RWPE2 (cell line): Measurements from ENCODE around the gene SSPN.

Experiments
- ATAC-seq: fragments of 200-7000 bp; cut with Tn5 transposase; 3 replicates; pipeline ENCODE4 v1.9.1; 2021; ENCODE audit warnings: low read depth
- DNase-seq: peaks from one replicate; pipeline ENCODE4 v3.0.0-alpha.2; 2020; ENCODE audit warnings: low spot score
- H3K27ac ChIP-seq: fragments of 450-650 bp; 2 replicates; pipeline ENCODE4 v1.5.1; 2017; ENCODE audit warnings: mild to moderate bottlenecking; ENCODE audit not compliant: poor library complexity, severe bottlenecking
- H3K27me3 ChIP-seq: fragments of 250-450 bp; sonication (Bioruptor Pico); 2 replicates; pipeline ENCODE4 v1.5.1; 2021; ENCODE audit warnings: mild to moderate bottlenecking, moderate library complexity; ENCODE audit not compliant: insufficient read depth, poor library complexity, severe bottlenecking
- H3K36me3 ChIP-seq: fragments of 250-450 bp; sonication (Bioruptor Pico); 2 replicates; pipeline ENCODE4 v1.5.1; 2020; ENCODE audit warnings: low read depth, mild to moderate bottlenecking, moderate library complexity
- H3K4me1 ChIP-seq: fragments of 250-450 bp; sonication (Bioruptor Pico); 2 replicates; pipeline ENCODE4 v1.5.1; 2021; ENCODE audit warnings: mild to moderate bottlenecking, moderate library complexity; ENCODE audit not compliant: insufficient read depth, poor library complexity, severe bottlenecking
- H3K4me3 ChIP-seq: fragments of 250-450 bp; sonication (Bioruptor Pico); 2 replicates; pipeline ENCODE4 v1.5.1; 2021; ENCODE audit warnings: mild to moderate bottlenecking, moderate library complexity; ENCODE audit not compliant: severe bottlenecking
- H3K9me3 ChIP-seq: fragments of 250-450 bp; sonication (Bioruptor Pico); 2 replicates; pipeline ENCODE4 v1.5.1; 2021; ENCODE audit warnings: mild to moderate bottlenecking, moderate library complexity; ENCODE audit not compliant: severe bottlenecking
- TF ChIP-seq, protein P1 (sequence below): fragments of 450-650 bp; IDR thresholded peaks from one replicate; pipeline ENCODE4 v1.5.1; 2017; ENCODE audit warnings: mild to moderate bottlenecking, moderate library complexity; ENCODE audit not compliant: poor library complexity, severe bottlenecking

The SSPN gene

DNA sequence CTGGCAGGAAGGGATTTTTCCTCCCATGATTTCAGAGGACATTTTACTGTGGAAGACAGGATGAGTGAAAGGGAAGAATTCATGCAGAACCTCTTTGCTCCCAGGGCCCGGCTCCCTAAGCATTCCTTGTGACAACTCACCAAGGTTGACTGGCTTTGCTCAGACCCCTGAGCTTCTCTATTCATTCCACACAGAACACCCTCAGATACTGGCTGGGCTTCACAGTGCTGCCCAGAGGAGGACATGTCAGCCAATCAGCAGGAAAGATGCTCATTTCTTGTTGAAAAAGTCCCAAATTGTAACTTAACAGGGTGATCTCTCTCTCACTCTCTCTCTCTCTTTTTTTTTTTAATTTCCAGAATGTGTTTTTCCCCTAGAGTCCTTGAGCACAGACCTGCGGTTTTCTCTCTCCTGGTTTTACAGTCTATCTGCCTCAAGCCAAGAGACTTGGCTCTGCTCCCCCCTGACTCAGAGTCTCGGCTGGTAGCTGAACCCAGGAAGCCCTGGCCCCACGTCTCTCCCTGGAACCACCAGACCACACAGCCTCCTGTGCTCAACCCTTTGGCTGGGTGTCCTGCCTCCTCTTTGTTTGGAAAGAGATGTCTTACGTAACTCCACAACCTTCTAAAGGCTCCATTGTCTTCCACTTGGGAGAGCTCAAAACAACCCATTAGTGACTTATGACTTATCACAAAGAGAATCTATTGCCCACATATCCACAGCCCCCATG, 43.9 kb downstream of the SSPN start:
- DNase-seq (no peak), ATAC-seq (peak; percentile 78)
- TF ChIP-seq, protein P1, sequence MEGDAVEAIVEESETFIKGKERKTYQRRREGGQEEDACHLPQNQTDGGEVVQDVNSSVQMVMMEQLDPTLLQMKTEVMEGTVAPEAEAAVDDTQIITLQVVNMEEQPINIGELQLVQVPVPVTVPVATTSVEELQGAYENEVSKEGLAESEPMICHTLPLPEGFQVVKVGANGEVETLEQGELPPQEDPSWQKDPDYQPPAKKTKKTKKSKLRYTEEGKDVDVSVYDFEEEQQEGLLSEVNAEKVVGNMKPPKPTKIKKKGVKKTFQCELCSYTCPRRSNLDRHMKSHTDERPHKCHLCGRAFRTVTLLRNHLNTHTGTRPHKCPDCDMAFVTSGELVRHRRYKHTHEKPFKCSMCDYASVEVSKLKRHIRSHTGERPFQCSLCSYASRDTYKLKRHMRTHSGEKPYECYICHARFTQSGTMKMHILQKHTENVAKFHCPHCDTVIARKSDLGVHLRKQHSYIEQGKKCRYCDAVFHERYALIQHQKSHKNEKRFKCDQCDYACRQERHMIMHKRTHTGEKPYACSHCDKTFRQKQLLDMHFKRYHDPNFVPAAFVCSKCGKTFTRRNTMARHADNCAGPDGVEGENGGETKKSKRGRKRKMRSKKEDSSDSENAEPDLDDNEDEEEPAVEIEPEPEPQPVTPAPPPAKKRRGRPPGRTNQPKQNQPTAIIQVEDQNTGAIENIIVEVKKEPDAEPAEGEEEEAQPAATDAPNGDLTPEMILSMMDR = no peak
- Histone ChIP-seq H3K36me3 (no peaks in the 10 kb centered on the region), H3K4me1 (no peaks in the 10 kb centered on the region), H3K4me3 (no peak overlapping the region), H3K27me3 (no peaks in the 10 kb centered on the region), H3K27ac (peak overlapping the region; percentile 20), H3K9me3 (no peaks in the 10 kb centered on the region)

DNA sequence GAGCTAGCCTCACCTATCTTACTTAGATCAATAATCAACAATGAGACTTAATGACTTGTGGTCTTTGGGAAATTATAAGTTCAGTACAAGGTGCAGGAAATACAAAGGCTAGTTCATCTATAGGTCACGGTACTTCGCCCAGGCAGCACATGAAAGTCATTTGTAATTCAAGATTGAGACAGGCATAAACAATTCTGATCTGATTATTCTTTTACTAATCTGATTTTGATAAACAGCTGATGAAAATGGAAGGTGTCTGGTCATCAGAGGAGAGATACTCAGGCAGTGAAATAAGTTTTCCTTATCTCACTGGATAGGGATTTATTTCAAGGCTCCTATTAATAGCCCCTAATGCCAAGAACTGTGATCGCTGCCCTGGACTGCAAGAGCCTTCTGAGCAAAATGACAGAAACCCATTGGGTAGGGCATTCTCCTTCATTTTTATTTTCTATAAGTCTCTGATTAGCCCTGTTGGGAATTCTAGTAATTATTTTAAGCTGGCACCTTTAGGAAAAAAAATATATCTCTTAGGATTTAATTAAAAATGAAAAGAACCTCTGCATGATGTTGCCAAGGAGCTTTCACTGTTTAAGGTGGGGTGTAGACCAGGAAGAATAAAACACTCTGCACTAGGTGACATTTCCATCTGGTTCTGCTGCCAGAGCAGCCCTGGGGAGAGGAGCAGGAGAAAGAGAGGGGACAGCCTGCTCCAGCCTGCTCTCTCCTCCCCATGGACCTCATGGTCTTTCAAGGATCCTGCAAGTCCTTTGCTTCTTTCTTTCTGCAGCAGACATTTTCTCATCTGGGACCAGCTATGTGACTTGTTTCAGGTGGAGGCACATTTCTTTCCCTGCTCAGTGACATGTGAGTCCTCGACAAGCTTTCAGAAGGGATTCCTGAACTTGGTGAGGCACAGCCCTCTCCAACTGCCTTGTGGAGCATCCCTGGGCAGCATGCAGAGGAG, 44.8 kb downstream of the SSPN start:
- no peaks in the 10 kb centered on the region for H3K9me3 ChIP-seq
- H3K27me3 ChIP-seq = no peaks in the 10 kb centered on the region
- ATAC-seq (no peak), DNase-seq (no peak)
- TF ChIP-seq, protein P1 = no peak
- no peaks in the 10 kb centered on the region for H3K4me1 ChIP-seq
- H3K36me3 ChIP-seq = no peaks in the 10 kb centered on the region
- H3K4me3 ChIP-seq = no peak overlapping the region
- peak overlapping the region; percentile 20 for H3K27ac ChIP-seq

DNA sequence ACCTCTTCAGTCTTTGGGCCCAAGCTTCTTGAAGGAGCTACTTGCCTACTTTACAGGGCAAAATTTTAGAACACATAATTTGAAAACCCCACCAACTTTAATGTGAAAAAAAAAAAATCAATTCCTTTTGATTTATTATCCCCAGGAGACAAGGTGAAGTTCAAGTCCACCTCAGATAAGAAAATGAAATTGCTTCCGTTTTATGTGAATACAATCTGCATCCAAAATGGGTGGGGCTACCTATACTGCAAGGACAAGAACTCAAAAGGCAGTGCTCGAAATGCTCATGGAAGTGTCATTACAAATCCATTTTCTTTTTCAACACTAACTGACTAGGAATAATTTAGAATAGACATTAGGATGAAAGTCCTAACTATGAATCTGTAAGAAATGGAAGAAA, 45.7 kb downstream of the SSPN start:
- Histone ChIP-seq H3K27ac (no peak overlapping the region), H3K27me3 (no peaks in the 10 kb centered on the region), H3K36me3 (no peaks in the 10 kb centered on the region), H3K4me1 (peaks cover 1% of the 10 kb centered on the region), H3K4me3 (no peak overlapping the region), H3K9me3 (no peaks in the 10 kb centered on the region)
- DNase-seq (no peak), ATAC-seq (no peak)
- TF ChIP-seq, protein P1 = no peak

DNA sequence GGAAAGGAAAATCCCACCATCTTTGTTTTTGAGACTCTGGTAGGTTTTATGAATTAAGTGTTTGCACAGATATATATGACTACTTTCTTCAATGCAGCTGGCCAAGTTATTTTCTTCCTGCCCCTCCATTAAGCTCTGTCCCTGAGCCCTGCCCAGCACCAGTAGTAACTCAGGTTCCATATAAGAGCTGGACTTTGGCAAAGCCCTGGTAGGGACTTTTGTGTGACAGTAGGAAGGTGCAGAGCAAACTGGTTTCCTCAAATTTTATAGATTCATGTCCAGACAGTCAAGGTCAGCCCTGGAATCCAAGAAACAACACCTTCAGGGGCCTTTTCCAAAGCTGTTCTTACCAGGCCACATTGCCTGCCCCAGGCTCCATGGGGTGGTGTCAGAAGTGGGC, 47.3 kb downstream of the SSPN start:
- ATAC-seq (no peak), DNase-seq (no peak)
- Histone ChIP-seq H3K4me1 (peaks cover 4% of the 10 kb centered on the region), H3K4me3 (no peak overlapping the region), H3K36me3 (no peaks in the 10 kb centered on the region), H3K9me3 (no peaks in the 10 kb centered on the region), H3K27ac (no peak overlapping the region), H3K27me3 (no peaks in the 10 kb centered on the region)
- TF ChIP-seq, protein P1 = no peak

DNA sequence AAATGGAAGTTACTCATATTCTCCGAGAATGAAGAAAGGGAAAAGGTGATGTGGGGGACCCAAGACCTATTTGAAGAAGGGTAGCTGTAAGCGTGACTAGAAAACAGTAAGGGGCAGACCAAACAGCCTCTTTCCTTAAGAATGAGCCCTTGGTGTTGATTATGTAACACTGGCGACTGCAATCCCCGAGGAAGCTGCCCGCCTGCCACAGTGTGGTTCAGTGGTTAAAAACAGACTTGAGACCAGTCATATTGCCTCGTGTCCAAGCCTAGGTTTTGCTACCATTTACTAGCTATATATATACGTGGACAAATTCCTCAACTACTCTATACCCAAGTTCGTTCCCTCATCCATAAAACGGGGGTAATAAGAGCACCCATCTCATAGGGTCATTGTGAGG, 49.1 kb downstream of the SSPN start:
- TF ChIP-seq, protein P1 = no peak
- Histone ChIP-seq H3K4me3 (no peak overlapping the region), H3K27me3 (no peaks in the 10 kb centered on the region), H3K9me3 (no peaks in the 10 kb centered on the region), H3K36me3 (no peaks in the 10 kb centered on the region), H3K4me1 (peaks cover 4% of the 10 kb centered on the region), H3K27ac (no peak overlapping the region)
- DNase-seq = no peak
- ATAC-seq = no peak
